Ovary (tissue), 3 donors: ENCODE data around the gene THAP12.

Experiments used
- CTCF ChIP-seq, 3 donors: fragments of 450-650 bp in 2 of 3; fragments of 200-600 bp in 1 of 3; IDR thresholded peaks; one replicate each; pipeline versions ENCODE4 v1.5.1 to v1.8.0; 2016 to 2022; ENCODE audit warnings: antibody characterized with exemption in 3 of 3, mild to moderate bottlenecking in 1 of 3
- POLR2A ChIP-seq: fragments of 450-650 bp; IDR thresholded peaks from one replicate; pipeline ENCODE4 v1.6.1; 2017; ENCODE audit warnings: antibody characterized with exemption, mild to moderate bottlenecking, moderate library complexity
- donor health status: DM: no; HTN: no; CAD: no.

- TF ChIP-seq CTCF (IDR thresholded peaks at IDR 0.05): no peak
- no peak for TF ChIP-seq POLR2A
These were observed 66.2 kb downstream of the THAP12 start for GRCh38 chr11:76314741-76315090.
